Esophagus squamous epithelium (tissue), 5 donors: ENCODE data around the gene OXCT2. TPM values are rescaled to one million over a fixed set of nuclear protein-coding genes. Genes with fewer than 3 reads are reported as not detected.
"Not testable (repeated sequence)": the region's sequence is repeated elsewhere in the genome, so short reads cannot be mapped to it uniquely, and the experiment has no call there.

Experiments used
- DNase-seq: peaks from one replicate; lab custom pipeline; 2025; lab: John Stamatoyannopoulos, UW
- H3K27ac ChIP-seq, 4 donors: fragments of 200-600 bp; sonication (generic); one replicate each; pipeline ENCODE4 v1.5.1; 2016 to 2019; ENCODE audit warnings: mild to moderate bottlenecking in 1 of 4
- H3K27me3 ChIP-seq, 4 donors: fragments of 200-600 bp; sonication (generic); 1 replicate in 3 of 4; 2 replicates in 1 of 4; pipeline versions ENCODE4 v1.5.1 to v1.6.0; 2017 to 2021; ENCODE audit warnings: antibody characterized with exemption in 1 of 4
- H3K36me3 ChIP-seq, 3 donors: fragments of 200-600 bp; sonication (generic); one replicate each; pipeline ENCODE4 v1.5.1; 2016 to 2019
- H3K4me1 ChIP-seq, 3 donors: fragments of 200-600 bp; sonication (generic); one replicate each; pipeline ENCODE4 v1.5.1; 2017 to 2019
- H3K4me3 ChIP-seq, 4 donors: fragments of 200-600 bp; sonication (generic); 1 replicate in 3 of 4; 2 replicates in 1 of 4; pipeline ENCODE4 v1.5.1; 2016 to 2019; ENCODE audit warnings: mild to moderate bottlenecking in 2 of 4, moderate library complexity in 1 of 4
- H3K9me3 ChIP-seq, 3 donors: fragments of 200-600 bp; sonication (generic); one replicate each; pipeline ENCODE4 v1.5.1; 2016 to 2019
- CTCF ChIP-seq, 6 experiments: fragments of 450-650 bp in 4 of 6; fragments of 200-600 bp in 2 of 6; sonication (generic) in 2 of 6; IDR thresholded peaks; one replicate each; pipeline ENCODE4 v1.5.1; 2016 to 2019; ENCODE audit warnings: antibody characterized with exemption in 6 of 6, mild to moderate bottlenecking in 4 of 6, moderate library complexity in 4 of 6
- POLR2A ChIP-seq, 4 donors: fragments of 450-650 bp; IDR thresholded peaks; one replicate each; pipeline ENCODE4 v1.6.1; 2017; ENCODE audit warnings: antibody characterized with exemption in 4 of 4, mild to moderate bottlenecking in 4 of 4, moderate library complexity in 3 of 4
- WGBS, 2 donors: methylation state at CpG; one replicate each; pipeline ENCODE4 v1.1.5; 2018; 5-methylcytosine and 5-hydroxymethylcytosine counted together
- intact Hi-C: fragments of 100-400 bp; cut with DNase I; formaldehyde crosslinking; loops from one replicate; pipeline ENCODE4 v1.15.0; 2022
- total RNA-seq, 4 donors: library from RNA; depleted of rRNA; stranded (reverse); fragments of >200 nt; gene quantifications; one replicate each; pipeline ENCODE4 v1.1.0, GENCODE V29; 2016
- donor health status: DM: yes; HTN: yes; CAD: no.

The OXCT2 gene
- total RNA-seq, 4 donors from 2014 or later: 0.19 to 0.48 TPM; not detected in 2

GRCh38 chr1:39779821-39780220 is 8.7 kb upstream of the OXCT2 start:
- H3K9me3 ChIP-seq: no peaks in the 10 kb centered on the region
- H3K27me3 ChIP-seq: peaks cover 0 to 13% (median 0%) of the 10 kb centered on the region in 4 donors
- H3K27ac ChIP-seq: no peak overlapping the region
- TF ChIP-seq POLR2A (IDR thresholded peaks at IDR 0.05): no peak
- TF ChIP-seq CTCF (IDR thresholded peaks at IDR 0.05): no peak
- H3K4me1 ChIP-seq: no peaks in the 10 kb centered on the region
- H3K4me3 ChIP-seq: no peak overlapping the region
- no peaks in the 10 kb centered on the region for H3K36me3 ChIP-seq
- intact Hi-C loops: no loop called here
- DNase-seq: no peak
- 87 to 100% methylated on average over 3 of the region's 5 CpGs for WGBS, 2 donors

GRCh38 chr1:39779137-39779536 is 8.0 kb upstream of the OXCT2 start:
- Histone ChIP-seq H3K9me3 (no peaks in the 10 kb centered on the region), H3K36me3 (no peaks in the 10 kb centered on the region), H3K4me3 (no peak overlapping the region), H3K27ac (no peak overlapping the region), H3K4me1 (no peaks in the 10 kb centered on the region), H3K27me3 (peaks cover 0 to 13% (median 0%) of the 10 kb centered on the region in 4 donors)
- WGBS, 2 donors: 75 to 83% methylated on average over 2 of the region's 7 CpGs
- no peak for DNase-seq
- TF ChIP-seq POLR2A (IDR thresholded peaks at IDR 0.05) (no peak), CTCF (IDR thresholded peaks at IDR 0.05) (no peak)
- intact Hi-C loops: no loop called here

GRCh38 chr1:39778463-39779099 is 7.4 kb upstream of the OXCT2 start:
- DNase-seq: not testable (repeated sequence)

GRCh38 chr1:39777896-39778295 is 6.7 kb upstream of the OXCT2 start:
- H3K27ac ChIP-seq, H3K9me3 ChIP-seq, intact Hi-C loops, H3K36me3 ChIP-seq, H3K4me3 ChIP-seq, H3K4me1 ChIP-seq, DNase-seq: not testable (repeated sequence)
- WGBS, 2 donors: no CpG with 5 or more reads among the region's 17 CpGs
- H3K27me3 ChIP-seq: peaks cover 0 to 13% (median 0%) of the 10 kb centered on the region in 4 donors

More at GRCh38 chr1:39778463-39779099, 7.4 kb upstream of the OXCT2 start:
- H3K4me3 ChIP-seq, intact Hi-C loops, H3K9me3 ChIP-seq, H3K36me3 ChIP-seq, H3K27ac ChIP-seq, H3K4me1 ChIP-seq: not testable (repeated sequence)
- peaks cover 0 to 13% (median 0%) of the 10 kb centered on the region in 4 donors for H3K27me3 ChIP-seq
- 76 to 87% methylated on average over 7 of the region's 12 CpGs for WGBS, 2 donors

- WGBS, 2 donors: 80 to 90% methylated on average over 2 to 4 of the region's 4 CpGs
- Histone ChIP-seq H3K27me3 (peaks cover 0 to 13% (median 0%) of the 10 kb centered on the region in 4 donors), H3K9me3 (no peaks in the 10 kb centered on the region), H3K4me3 (no peak overlapping the region), H3K36me3 (no peaks in the 10 kb centered on the region), H3K4me1 (no peaks in the 10 kb centered on the region), H3K27ac (no peak overlapping the region)
- TF ChIP-seq CTCF (IDR thresholded peaks at IDR 0.05): no peak
- no peak for TF ChIP-seq POLR2A (IDR thresholded peaks at IDR 0.05)
- intact Hi-C loops: no loop called here
- no peak for DNase-seq
Observed at GRCh38 chr1:39777306-39777705, 6.2 kb upstream of the OXCT2 start.

GRCh38 chr1:39776886-39777285 is 5.7 kb upstream of the OXCT2 start:
- Histone ChIP-seq H3K9me3 (no peaks in the 10 kb centered on the region), H3K4me3 (no peak overlapping the region), H3K27me3 (peaks cover 0 to 13% (median 0%) of the 10 kb centered on the region in 4 donors), H3K36me3 (no peaks in the 10 kb centered on the region), H3K4me1 (no peaks in the 10 kb centered on the region), H3K27ac (no peak overlapping the region)
- DNase-seq: no peak
- intact Hi-C loops: no loop called here
- no peak for TF ChIP-seq CTCF (IDR thresholded peaks at IDR 0.05)
- no peak for TF ChIP-seq POLR2A (IDR thresholded peaks at IDR 0.05)
- WGBS, 2 donors: 67 to 81% methylated on average over 4 of the region's 4 CpGs
